Fibroblast of lung (primary cell): Measurements from ENCODE around the gene RASSF7.

Source experiments
- CTCF ChIP-seq, 2 donors: IDR thresholded peaks in 1 of 2; conservative IDR thresholded peaks in 1 of 2; 1 replicate in 1 of 2; 2 replicates in 1 of 2; pipeline ENCODE4 v1.5.1; 2011 to 2012; ENCODE audit warnings: low read length in 2 of 2, control low read depth in 1 of 2, inconsistent platforms in 1 of 2, low read depth in 1 of 2, mild to moderate bottlenecking in 1 of 2
- EZH2 ChIP-seq: IDR thresholded peaks from 2 replicates; pipeline ENCODE4 v1.5.1; 2012; ENCODE audit warnings: low read length, control low read depth, mild to moderate bottlenecking; ENCODE audit errors: missing control alignments

- no peak for TF ChIP-seq CTCF (conservative IDR thresholded peaks at IDR 0.05 in 1 of 2, IDR thresholded peaks at IDR 0.05 in 1 of 2; ENCODE audit: low read depth in 1 of 2, low read length in 2 of 2)
- TF ChIP-seq EZH2: no peak
Observed at GRCh38 chr11:531919-532526, 28.7 kb upstream of the RASSF7 start.
